Esophagus squamous epithelium (tissue), 4 donors: Measurements from ENCODE around the gene MRPS15.

Experiments used
- POLR2A ChIP-seq, 4 donors: fragments of 450-650 bp; IDR thresholded peaks; one replicate each; pipeline ENCODE4 v1.6.1; 2017; ENCODE audit warnings: antibody characterized with exemption in 4 of 4, mild to moderate bottlenecking in 4 of 4, moderate library complexity in 3 of 4
- TF ChIP-seq, protein P1 (sequence below), 6 experiments: fragments of 450-650 bp in 4 of 6; fragments of 200-600 bp in 2 of 6; sonication (generic) in 2 of 6; IDR thresholded peaks; one replicate each; pipeline ENCODE4 v1.5.1; 2016 to 2019; ENCODE audit warnings: antibody characterized with exemption in 6 of 6, mild to moderate bottlenecking in 4 of 6, moderate library complexity in 4 of 6

GRCh38 chr1:36508257-36508656 lies 44.1 kb upstream of the MRPS15 start:
- TF ChIP-seq, protein P1, sequence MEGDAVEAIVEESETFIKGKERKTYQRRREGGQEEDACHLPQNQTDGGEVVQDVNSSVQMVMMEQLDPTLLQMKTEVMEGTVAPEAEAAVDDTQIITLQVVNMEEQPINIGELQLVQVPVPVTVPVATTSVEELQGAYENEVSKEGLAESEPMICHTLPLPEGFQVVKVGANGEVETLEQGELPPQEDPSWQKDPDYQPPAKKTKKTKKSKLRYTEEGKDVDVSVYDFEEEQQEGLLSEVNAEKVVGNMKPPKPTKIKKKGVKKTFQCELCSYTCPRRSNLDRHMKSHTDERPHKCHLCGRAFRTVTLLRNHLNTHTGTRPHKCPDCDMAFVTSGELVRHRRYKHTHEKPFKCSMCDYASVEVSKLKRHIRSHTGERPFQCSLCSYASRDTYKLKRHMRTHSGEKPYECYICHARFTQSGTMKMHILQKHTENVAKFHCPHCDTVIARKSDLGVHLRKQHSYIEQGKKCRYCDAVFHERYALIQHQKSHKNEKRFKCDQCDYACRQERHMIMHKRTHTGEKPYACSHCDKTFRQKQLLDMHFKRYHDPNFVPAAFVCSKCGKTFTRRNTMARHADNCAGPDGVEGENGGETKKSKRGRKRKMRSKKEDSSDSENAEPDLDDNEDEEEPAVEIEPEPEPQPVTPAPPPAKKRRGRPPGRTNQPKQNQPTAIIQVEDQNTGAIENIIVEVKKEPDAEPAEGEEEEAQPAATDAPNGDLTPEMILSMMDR (IDR thresholded peaks at IDR 0.05): no peak
- no peak for TF ChIP-seq POLR2A (IDR thresholded peaks at IDR 0.05)
